ENCODE results near the gene KANSL1. TPM values are rescaled to one million over a fixed set of nuclear protein-coding genes. Genes with fewer than 3 reads are reported as not detected.

KANSL1 gene
- total RNA-seq, 1 donor from 2014 or later = 152 TPM

DNA sequence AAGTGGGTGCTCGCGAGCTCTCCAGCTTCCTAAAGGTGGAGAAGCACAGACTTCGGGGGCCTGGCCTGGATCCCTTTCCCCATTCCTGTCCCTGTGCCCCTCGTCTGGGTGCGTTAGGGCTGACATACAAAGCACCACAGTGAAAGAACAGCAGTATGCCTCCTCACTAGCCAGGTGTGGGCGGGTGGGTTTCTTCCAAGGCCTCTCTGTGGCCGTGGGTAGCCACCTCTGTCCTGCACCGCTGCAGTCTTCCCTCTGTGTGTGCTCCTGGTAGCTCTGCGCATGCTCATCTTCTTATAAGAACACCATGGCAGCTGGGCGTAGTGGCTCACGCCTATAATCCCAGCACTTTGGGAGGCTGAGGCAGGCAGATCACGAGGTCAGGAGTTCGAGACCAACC is 196.1 kb downstream of the KANSL1 start:
- ATAC-seq (ENCODE audit: low read depth) (no peak), DNase-seq (no peak)
- intact Hi-C loops (cut with micrococcal nuclease) = no loop called here
- TF ChIP-seq, protein P1, sequence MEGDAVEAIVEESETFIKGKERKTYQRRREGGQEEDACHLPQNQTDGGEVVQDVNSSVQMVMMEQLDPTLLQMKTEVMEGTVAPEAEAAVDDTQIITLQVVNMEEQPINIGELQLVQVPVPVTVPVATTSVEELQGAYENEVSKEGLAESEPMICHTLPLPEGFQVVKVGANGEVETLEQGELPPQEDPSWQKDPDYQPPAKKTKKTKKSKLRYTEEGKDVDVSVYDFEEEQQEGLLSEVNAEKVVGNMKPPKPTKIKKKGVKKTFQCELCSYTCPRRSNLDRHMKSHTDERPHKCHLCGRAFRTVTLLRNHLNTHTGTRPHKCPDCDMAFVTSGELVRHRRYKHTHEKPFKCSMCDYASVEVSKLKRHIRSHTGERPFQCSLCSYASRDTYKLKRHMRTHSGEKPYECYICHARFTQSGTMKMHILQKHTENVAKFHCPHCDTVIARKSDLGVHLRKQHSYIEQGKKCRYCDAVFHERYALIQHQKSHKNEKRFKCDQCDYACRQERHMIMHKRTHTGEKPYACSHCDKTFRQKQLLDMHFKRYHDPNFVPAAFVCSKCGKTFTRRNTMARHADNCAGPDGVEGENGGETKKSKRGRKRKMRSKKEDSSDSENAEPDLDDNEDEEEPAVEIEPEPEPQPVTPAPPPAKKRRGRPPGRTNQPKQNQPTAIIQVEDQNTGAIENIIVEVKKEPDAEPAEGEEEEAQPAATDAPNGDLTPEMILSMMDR (IDR thresholded peaks at IDR 0.05) = no peak
- Mint-ChIP-seq H3K36me3 (ENCODE audit: low read depth) (no peaks in the 10 kb centered on the region), H3K4me1 (no peaks in the 10 kb centered on the region), H3K27me3 (no peaks in the 10 kb centered on the region), H3K27ac (no peak overlapping the region), H3K9me3 (no peaks in the 10 kb centered on the region), H3K4me3 (no peak overlapping the region)
- POLR2A ChIA-PET = no interaction called here
- CTCF ChIA-PET = no interaction called here

DNA sequence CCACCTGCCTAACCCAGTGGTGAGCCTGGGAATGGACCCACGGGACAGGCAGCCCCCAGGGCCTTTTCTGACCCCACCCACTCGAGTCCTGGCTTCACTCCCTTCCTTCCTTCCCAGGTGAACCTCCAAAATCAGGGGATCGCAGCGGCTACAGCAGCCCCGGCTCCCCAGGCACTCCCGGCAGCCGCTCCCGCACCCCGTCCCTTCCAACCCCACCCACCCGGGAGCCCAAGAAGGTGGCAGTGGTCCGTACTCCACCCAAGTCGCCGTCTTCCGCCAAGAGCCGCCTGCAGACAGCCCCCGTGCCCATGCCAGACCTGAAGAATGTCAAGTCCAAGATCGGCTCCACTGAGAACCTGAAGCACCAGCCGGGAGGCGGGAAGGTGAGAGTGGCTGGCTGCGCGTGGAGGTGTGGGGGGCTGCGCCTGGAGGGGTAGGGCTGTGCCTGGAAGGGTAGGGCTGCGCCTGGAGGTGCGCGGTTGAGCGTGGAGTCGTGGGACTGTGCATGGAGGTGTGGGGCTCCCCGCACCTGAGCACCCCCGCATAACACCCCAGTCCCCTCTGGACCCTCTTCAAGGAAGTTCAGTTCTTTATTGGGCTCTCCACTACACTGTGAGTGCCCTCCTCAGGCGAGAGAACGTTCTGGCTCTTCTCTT is 196.8 kb downstream of the KANSL1 start:
- Mint-ChIP-seq H3K4me3 (no peak overlapping the region), H3K27me3 (no peaks in the 10 kb centered on the region), H3K36me3 (ENCODE audit: low read depth) (no peaks in the 10 kb centered on the region), H3K27ac (no peak overlapping the region), H3K9me3 (no peaks in the 10 kb centered on the region), H3K4me1 (no peaks in the 10 kb centered on the region)
- no peak for ATAC-seq (ENCODE audit: low read depth)
- CTCF ChIA-PET = interaction anchor here (1.2 kb wide), 1 partner anchor 217 kb away, joined by 4 read pairs; no protein-coding TSS in a partner anchor
- TF ChIP-seq, protein P1 (IDR thresholded peaks at IDR 0.05) = no peak
- intact Hi-C loops (cut with micrococcal nuclease) = no loop called here
- no peak for DNase-seq
- POLR2A ChIA-PET = no interaction called here

DNA sequence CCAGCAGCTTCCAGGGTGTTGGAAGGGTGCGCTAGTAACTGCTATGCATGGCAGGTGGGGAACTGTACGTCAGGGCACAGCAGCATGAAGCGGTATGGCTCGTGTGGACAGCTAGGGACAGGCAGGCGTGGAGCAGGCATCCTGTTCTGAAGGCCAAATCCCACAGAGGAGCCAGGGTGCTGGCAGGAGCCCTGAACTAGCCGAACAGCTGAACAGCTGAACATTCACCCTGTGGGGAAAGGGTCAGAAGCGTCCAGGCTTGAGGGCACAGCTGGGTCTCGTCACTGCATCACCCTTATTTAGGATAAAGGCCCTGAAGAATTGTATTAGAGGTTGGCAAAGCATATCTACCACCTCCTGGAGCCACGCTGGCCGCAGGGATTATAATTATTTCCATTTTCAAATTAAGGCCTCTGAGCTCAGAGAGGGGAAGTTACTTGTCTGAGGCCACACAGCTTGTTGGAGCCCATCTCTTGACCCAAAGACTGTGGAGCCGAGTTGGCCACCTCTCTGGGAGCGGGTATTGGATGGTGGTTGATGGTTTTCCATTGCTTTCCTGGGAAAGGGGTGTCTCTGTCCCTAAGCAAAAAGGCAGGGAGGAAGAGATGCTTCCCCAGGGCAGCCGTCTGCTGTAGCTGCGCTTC is 197.5 kb downstream of the KANSL1 start:
- ATAC-seq (ENCODE audit: low read depth) (no peak), DNase-seq (no peak)
- Mint-ChIP-seq H3K36me3 (ENCODE audit: low read depth) (no peaks in the 10 kb centered on the region), H3K9me3 (no peaks in the 10 kb centered on the region), H3K4me3 (no peak overlapping the region), H3K4me1 (no peaks in the 10 kb centered on the region), H3K27ac (no peak overlapping the region), H3K27me3 (no peaks in the 10 kb centered on the region)
- intact Hi-C loops (cut with micrococcal nuclease) = no loop called here
- POLR2A ChIA-PET = no interaction called here
- TF ChIP-seq, protein P1 (IDR thresholded peaks at IDR 0.05) = no peak
- CTCF ChIA-PET = interaction anchor here (0.6 to 1.2 kb wide), 2 partner anchors 49 to 217 kb away, joined by 3 to 4 read pairs; no protein-coding TSS in a partner anchor

DNA sequence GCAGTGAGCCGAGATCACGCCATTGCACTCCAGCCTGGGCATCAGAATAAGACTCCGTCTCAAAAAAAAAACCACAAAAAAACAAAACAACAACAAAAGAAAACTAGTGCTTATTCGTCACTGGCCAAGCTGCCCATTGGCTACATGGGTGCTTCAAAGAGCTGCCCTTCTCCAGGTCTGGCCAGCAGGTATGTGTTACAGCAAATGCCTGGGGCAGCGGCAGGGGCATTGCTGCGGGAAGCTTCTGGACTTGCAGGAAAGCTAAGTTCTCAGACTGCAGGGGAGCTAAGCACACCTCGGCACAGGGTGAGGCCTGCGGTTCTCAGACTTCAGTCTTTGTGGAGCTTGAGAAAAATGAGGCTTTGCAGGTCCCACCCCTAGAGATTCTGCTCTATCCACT is 198.2 kb downstream of the KANSL1 start:
- no peaks in the 10 kb centered on the region for H3K27me3 Mint-ChIP-seq
- H3K4me1 Mint-ChIP-seq = no peaks in the 10 kb centered on the region
- no peak overlapping the region for H3K4me3 Mint-ChIP-seq
- no peak for DNase-seq
- ChIA-PET POLR2A (interaction anchor here (0.6 kb wide), 1 partner anchor 276 kb away, joined by 3 read pairs; no protein-coding TSS in a partner anchor), CTCF (no interaction called here)
- H3K27ac Mint-ChIP-seq = no peak overlapping the region
- H3K9me3 Mint-ChIP-seq = no peaks in the 10 kb centered on the region
- intact Hi-C loops (cut with micrococcal nuclease) = no loop called here
- no peak for ATAC-seq (ENCODE audit: low read depth)
- H3K36me3 Mint-ChIP-seq (ENCODE audit: low read depth) = no peaks in the 10 kb centered on the region
- TF ChIP-seq, protein P1 (IDR thresholded peaks at IDR 0.05) = no peak

DNA sequence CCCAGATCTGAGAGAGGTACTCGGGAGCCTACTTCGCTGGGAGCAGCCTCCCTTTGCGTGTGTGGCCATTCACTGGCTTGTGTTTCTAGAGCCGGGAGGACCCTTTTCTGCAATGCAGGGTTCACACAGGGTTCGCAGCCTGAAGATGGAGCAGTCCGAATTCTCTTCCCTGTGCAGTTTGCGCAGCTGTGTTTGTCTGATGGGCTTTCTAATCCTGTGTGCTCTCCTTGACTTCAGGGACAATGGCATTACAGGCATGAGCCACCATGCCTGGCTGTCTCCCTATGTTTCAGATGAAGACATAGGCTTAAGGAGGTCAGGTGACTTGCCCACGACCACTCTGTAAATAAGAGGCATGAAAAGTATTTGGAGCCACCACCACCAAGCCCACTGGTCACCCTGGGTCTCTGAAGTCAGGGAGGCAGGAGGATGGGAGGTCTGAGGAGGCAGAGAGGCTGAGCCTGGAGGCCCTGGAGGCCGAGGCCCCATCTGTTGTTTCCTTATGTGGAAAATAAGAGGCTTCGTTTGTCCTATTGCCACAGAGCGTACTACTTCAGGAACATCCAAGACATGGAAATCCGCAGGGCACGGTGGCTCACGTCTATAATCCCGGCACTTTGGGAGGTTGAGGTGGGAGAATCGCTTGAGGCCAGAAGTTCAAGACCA is 199.1 kb downstream of the KANSL1 start:
- TF ChIP-seq, protein P1 (IDR thresholded peaks at IDR 0.05) = no peak
- ChIA-PET CTCF (no interaction called here), POLR2A (no interaction called here)
- Mint-ChIP-seq H3K4me1 (no peaks in the 10 kb centered on the region), H3K4me3 (no peak overlapping the region), H3K9me3 (no peaks in the 10 kb centered on the region), H3K36me3 (ENCODE audit: low read depth) (no peaks in the 10 kb centered on the region), H3K27ac (no peak overlapping the region), H3K27me3 (no peaks in the 10 kb centered on the region)
- DNase-seq (no peak), ATAC-seq (ENCODE audit: low read depth) (no peak)
- intact Hi-C loops (cut with micrococcal nuclease) = no loop called here

All from activated B cell treated with CpG ODN at 0.5 μM for 24 hours (primary cell).